IMR-90 (cell line): ENCODE measurements around the gene SORD. TPM values are rescaled to one million over a fixed set of nuclear protein-coding genes. Genes with fewer than 3 reads are reported as not detected.

Experiments used
- ATAC-seq: fragments of 200-7000 bp; cut with Tn5 transposase; 2 replicates; pipeline ENCODE4 v1.9.1; 2020; ENCODE audit warnings: low read depth, mild to moderate bottlenecking, moderate library complexity
- BruUV-seq: library from RNA; stranded (reverse); fragments of 400-500 nt; replicated peaks from 2 replicates; lab custom pipeline; 2021; lab: Mats Ljungman, UMichigan
- CTCF ChIA-PET: fragments of 300-600 bp; formaldehyde crosslinking; extraction: SDS; loops from one replicate; lab custom pipeline; 2021; ENCODE audit warnings: antibody characterized with exemption; lab: Yijun Ruan, JAX
- POLR2A ChIA-PET: fragments of 300-600 bp; sonication (Branson Sonifier 250); formaldehyde crosslinking; loops from one replicate; lab custom pipeline; 2022; ENCODE audit warnings: antibody characterized with exemption; ENCODE audit not compliant: unreplicated experiment; lab: Charles Lee
- DNase-seq: peaks from one replicate; pipeline ENCODE4 v3.0.0; 2013
- H2AFZ ChIP-seq: replicated peaks from 2 replicates; pipeline ENCODE3; 2013; ENCODE audit warnings: low read length, mild to moderate bottlenecking; ENCODE audit not compliant: poor library complexity
- H2AK5ac ChIP-seq: 2 replicates; pipeline ENCODE4 v1.6.1; 2013; ENCODE audit warnings: low read depth, low read length, inconsistent platforms
- H2AK9ac ChIP-seq: replicated peaks from 2 replicates; pipeline ENCODE3; 2013; ENCODE audit warnings: mild to moderate bottlenecking, low read depth, low read length, moderate library complexity; ENCODE audit not compliant: poor library complexity
- H2BK120ac ChIP-seq: 2 replicates; pipeline ENCODE4 v1.6.1; 2013; ENCODE audit warnings: low read depth, low read length, inconsistent platforms
- H2BK15ac ChIP-seq: 3 replicates; pipeline ENCODE4 v1.6.1; 2013; ENCODE audit warnings: low read depth, low read length, inconsistent platforms
- H2BK20ac ChIP-seq: 2 replicates; pipeline ENCODE4 v1.6.1; 2013; ENCODE audit warnings: low read depth, mild to moderate bottlenecking, inconsistent platforms, low read length, moderate library complexity
- H2BK5ac ChIP-seq: 2 replicates; pipeline ENCODE4 v1.6.1; 2013; ENCODE audit warnings: mild to moderate bottlenecking, low read depth, low read length, inconsistent platforms; ENCODE audit not compliant: poor library complexity, severe bottlenecking
- H3K14ac ChIP-seq: replicated peaks from 2 replicates; pipeline ENCODE4 v1.6.1; 2013; ENCODE audit warnings: low read depth, low read length, inconsistent platforms
- H3K18ac ChIP-seq: 2 replicates; pipeline ENCODE4 v1.6.1; 2013; ENCODE audit warnings: low read depth, low read length, control low read depth
- H3K23ac ChIP-seq: 2 replicates; pipeline ENCODE4 v1.6.1; 2013; ENCODE audit warnings: low read depth, low read length, inconsistent platforms
- H3K27ac ChIP-seq: 2 replicates; pipeline ENCODE4 v1.5.1; 2013; ENCODE audit warnings: mild to moderate bottlenecking, control low read depth, low read length; ENCODE audit not compliant: insufficient read depth
- H3K27me3 ChIP-seq: 2 replicates; pipeline ENCODE4 v1.6.1; 2013; ENCODE audit warnings: low read length; ENCODE audit not compliant: control insufficient read depth, insufficient read depth
- H3K36me3 ChIP-seq: 2 replicates; pipeline ENCODE4 v1.6.1; 2013; ENCODE audit warnings: low read length, mixed read lengths; ENCODE audit not compliant: control insufficient read depth, insufficient read depth
- H3K4ac ChIP-seq: 2 replicates; pipeline ENCODE4 v1.6.1; 2013; ENCODE audit warnings: low read depth, low read length, inconsistent platforms
- H3K4me1 ChIP-seq: 2 replicates; pipeline ENCODE4 v1.6.1; 2013; ENCODE audit warnings: low read length, mixed read lengths; ENCODE audit not compliant: control insufficient read depth, insufficient read depth
- H3K4me2 ChIP-seq: 2 replicates; pipeline ENCODE4 v1.6.1; 2013; ENCODE audit warnings: low read depth, mild to moderate bottlenecking, control low read depth, low read length, moderate library complexity
- H3K4me3 ChIP-seq: 2 replicates; pipeline ENCODE4 v1.5.1; 2013; ENCODE audit warnings: low read depth, mild to moderate bottlenecking, control low read depth, low read length, moderate library complexity; ENCODE audit not compliant: insufficient read depth
- H3K56ac ChIP-seq: 2 replicates; pipeline ENCODE4 v1.6.1; 2013; ENCODE audit warnings: low read length, inconsistent platforms; ENCODE audit not compliant: insufficient read depth; ENCODE audit errors: extremely low read depth
- H3K79me1 ChIP-seq, 2 experiments: 2 replicates each; pipeline ENCODE4 v1.6.1; 2013; ENCODE audit warnings: low read length in 2 of 2, inconsistent platforms in 1 of 2, low read depth in 1 of 2
- H3K9ac ChIP-seq: 2 replicates; pipeline ENCODE4 v1.6.1; 2013; ENCODE audit warnings: low read depth, low read length, control low read depth
- H3K9me1 ChIP-seq: 2 replicates; pipeline ENCODE4 v1.6.1; 2013; ENCODE audit warnings: low read length, inconsistent platforms; ENCODE audit not compliant: insufficient read depth
- H3K9me3 ChIP-seq: 2 replicates; pipeline ENCODE4 v1.6.1; 2013; ENCODE audit warnings: low read length; ENCODE audit not compliant: control insufficient read depth, insufficient read depth
- H4K20me1 ChIP-seq: 2 replicates; pipeline ENCODE4 v1.6.1; 2013; ENCODE audit warnings: low read length, inconsistent platforms; ENCODE audit not compliant: insufficient read depth
- H4K5ac ChIP-seq: 2 replicates; pipeline ENCODE4 v1.6.1; 2013; ENCODE audit warnings: mild to moderate bottlenecking, low read depth, low read length, control low read depth
- H4K8ac ChIP-seq, 2 experiments: 2 replicates each; pipeline ENCODE4 v1.6.1; 2013; ENCODE audit warnings: low read depth in 2 of 2, low read length in 2 of 2, control low read depth in 1 of 2, inconsistent platforms in 1 of 2
- H4K91ac ChIP-seq: 2 replicates; pipeline ENCODE4 v1.6.1; 2013; ENCODE audit warnings: low read depth, low read length, inconsistent platforms; ENCODE audit not compliant: insufficient read depth
- CTCF ChIP-seq: conservative IDR thresholded peaks from 2 replicates; pipeline ENCODE4 v1.5.1; 2012; ENCODE audit warnings: mild to moderate bottlenecking, low read depth, low read length, improper control_type of control experiment
- MAZ ChIP-seq: IDR thresholded peaks from 2 replicates; pipeline ENCODE4 v1.6.1; 2012; ENCODE audit warnings: low read depth, mild to moderate bottlenecking, low read length, improper control_type of control experiment, moderate library complexity, borderline replicate concordance
- NFE2L2 ChIP-seq: fragments of 150-350 bp; IDR thresholded peaks from 2 replicates; pipeline ENCODE4 v1.6.1; 2016; ENCODE audit warnings: low read depth, mild to moderate bottlenecking, low read length
- RAD21 ChIP-seq: IDR thresholded peaks from 2 replicates; pipeline ENCODE4 v1.6.1; 2012; ENCODE audit warnings: low read length, improper control_type of control experiment
- SMC3 ChIP-seq: fragments of 150-350 bp; IDR thresholded peaks from 2 replicates; pipeline ENCODE4 v1.6.1; 2016; ENCODE audit warnings: low read depth, mild to moderate bottlenecking, antibody characterized with exemption, low read length, moderate library complexity
- WGBS, 2 experiments: methylation state at CpG; one replicate each; pipeline versions ENCODE4 v1.1.5 to v1.1.7; 2013; ENCODE audit warnings: missing lambda C conversion rate in 2 of 2; ENCODE audit not compliant: insufficient read length in 1 of 2; ENCODE audit errors: extremely low coverage in 2 of 2; 5-methylcytosine and 5-hydroxymethylcytosine counted together
- dilution Hi-C: fragments of 300-500 bp; cut with HindIII; formaldehyde crosslinking; loops from one replicate; pipeline ENCODE4 v1.14.3; 2018; ENCODE audit warnings: low sequenced_read_pairs; ENCODE audit not compliant: unreplicated experiment
- in situ Hi-C: fragments of 300-500 bp; cut with MboI; formaldehyde crosslinking; loops from 3 replicates; pipeline ENCODE4 v1.14.3; 2019; ENCODE audit warnings: low sequenced_read_pairs, inconsistent platforms, mixed read lengths
- intact Hi-C: fragments of 100-400 bp; cut with micrococcal nuclease; formaldehyde crosslinking; loops from 2 replicates; pipeline ENCODE4 v1.10.0; 2022
- polyA plus RNA-seq, 3 experiments: library from polyadenylated mRNA; depleted of rRNA; stranded (reverse); fragments of >200 nt; gene quantifications; 2 replicates each; pipeline ENCODE4 v1.2.3, GENCODE V29; 2012; ENCODE audit warnings: low replicate concordance in 1 of 3
- total RNA-seq: library from RNA; depleted of rRNA; stranded (reverse); fragments of >200 nt; gene quantifications from 2 replicates; pipeline ENCODE4 v1.2.3, GENCODE V29; 2012
- TF ChIP-seq, protein P1 (sequence below): fragments of 150-350 bp; IDR thresholded peaks from 2 replicates; pipeline ENCODE4 v1.6.1; 2017; ENCODE audit warnings: mild to moderate bottlenecking, antibody characterized with exemption, low read length, low read depth
- TF ChIP-seq, protein P2 (sequence below): fragments of 150-350 bp; IDR thresholded peaks from 2 replicates; pipeline ENCODE4 v1.6.1; 2016; ENCODE audit warnings: low read depth, mild to moderate bottlenecking, low read length, moderate library complexity, borderline replicate concordance

The SORD gene
- total and polyA plus RNA-seq, 2 of the 4 experiments (the other 2 are of a cell fraction) = 27.6 to 34.2 TPM

- Histone ChIP-seq H2AFZ (peak overlapping the region; percentile 86), H2BK15ac (no peak overlapping the region), H3K4ac (no peak overlapping the region), H2AK9ac (peak overlapping the region; percentile 60), H4K20me1 (no peaks in the 10 kb centered on the region), H3K9ac (no peak overlapping the region), H4K91ac (no peak overlapping the region), H3K56ac (no peak overlapping the region), H3K4me3 (no peak overlapping the region), H4K8ac (no peak overlapping the region), H3K36me3 (no peaks in the 10 kb centered on the region), H2BK120ac (no peak overlapping the region), H3K79me1 (no peaks in the 10 kb centered on the region), H3K14ac (no peak overlapping the region), H3K27me3 (peaks cover 46% of the 10 kb centered on the region), H2AK5ac (no peak overlapping the region), H3K23ac (no peak overlapping the region), H3K4me2 (no peak overlapping the region; the same call in 1 of the 2 replicates), H3K9me1 (no peaks in the 10 kb centered on the region), H4K5ac (no peak overlapping the region), H2BK20ac (no peak overlapping the region), H3K27ac (no peak overlapping the region), H3K4me1 (peaks cover 3% of the 10 kb centered on the region), H3K9me3 (no peaks in the 10 kb centered on the region), H3K18ac (no peak overlapping the region), H2BK5ac (no peak overlapping the region)
- ChIA-PET POLR2A (no interaction called here), CTCF (interaction anchor here (0.5 to 1.6 kb wide), 26 partner anchors 9 to 238 kb away, joined by 3 to 16 read pairs (median 4); no protein-coding TSS in a partner anchor)
- 0% methylated on average over 9 of the region's 14 CpGs; no CpG with 5 or more reads in 1 of the 2 experiments for WGBS, 2 experiments
- ATAC-seq (peak; percentile 97), DNase-seq (peak; percentile 88)
- intact Hi-C loops = loop anchor here (1.0 to 5.0 kb wide), 5 partner anchors 59 to 266 kb away; partner anchors contain the start of gene SORD
- dilution Hi-C loops = no loop called here
- TF ChIP-seq SMC3 = peak; percentile 79
- peak; percentile 47; the same call in 1 of the 2 replicates for TF ChIP-seq MAZ
- TF ChIP-seq, protein P1, sequence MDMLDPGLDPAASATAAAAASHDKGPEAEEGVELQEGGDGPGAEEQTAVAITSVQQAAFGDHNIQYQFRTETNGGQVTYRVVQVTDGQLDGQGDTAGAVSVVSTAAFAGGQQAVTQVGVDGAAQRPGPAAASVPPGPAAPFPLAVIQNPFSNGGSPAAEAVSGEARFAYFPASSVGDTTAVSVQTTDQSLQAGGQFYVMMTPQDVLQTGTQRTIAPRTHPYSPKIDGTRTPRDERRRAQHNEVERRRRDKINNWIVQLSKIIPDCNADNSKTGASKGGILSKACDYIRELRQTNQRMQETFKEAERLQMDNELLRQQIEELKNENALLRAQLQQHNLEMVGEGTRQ = no peak
- TF ChIP-seq, protein P2, sequence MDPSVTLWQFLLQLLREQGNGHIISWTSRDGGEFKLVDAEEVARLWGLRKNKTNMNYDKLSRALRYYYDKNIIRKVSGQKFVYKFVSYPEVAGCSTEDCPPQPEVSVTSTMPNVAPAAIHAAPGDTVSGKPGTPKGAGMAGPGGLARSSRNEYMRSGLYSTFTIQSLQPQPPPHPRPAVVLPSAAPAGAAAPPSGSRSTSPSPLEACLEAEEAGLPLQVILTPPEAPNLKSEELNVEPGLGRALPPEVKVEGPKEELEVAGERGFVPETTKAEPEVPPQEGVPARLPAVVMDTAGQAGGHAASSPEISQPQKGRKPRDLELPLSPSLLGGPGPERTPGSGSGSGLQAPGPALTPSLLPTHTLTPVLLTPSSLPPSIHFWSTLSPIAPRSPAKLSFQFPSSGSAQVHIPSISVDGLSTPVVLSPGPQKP = no peak
- TF ChIP-seq CTCF = peak; percentile 100
- TF ChIP-seq RAD21 = peak; percentile 79
- no peak for TF ChIP-seq NFE2L2
- BruUV-seq = no TSS peak
- in situ Hi-C loops = no loop called here
Measured at GRCh38 chr15:45118131-45118588, 95.2 kb downstream of the SORD start.
